HG03196 (cell line): ENCODE measurements around the gene TEAD1.

Source experiments
- ATAC-seq: cut with Tn5 transposase; IDR thresholded peaks from one replicate; pipeline ENCODE4 v1.9.1; 2021; ENCODE audit not compliant: unreplicated experiment

TEAD1 gene

DNA sequence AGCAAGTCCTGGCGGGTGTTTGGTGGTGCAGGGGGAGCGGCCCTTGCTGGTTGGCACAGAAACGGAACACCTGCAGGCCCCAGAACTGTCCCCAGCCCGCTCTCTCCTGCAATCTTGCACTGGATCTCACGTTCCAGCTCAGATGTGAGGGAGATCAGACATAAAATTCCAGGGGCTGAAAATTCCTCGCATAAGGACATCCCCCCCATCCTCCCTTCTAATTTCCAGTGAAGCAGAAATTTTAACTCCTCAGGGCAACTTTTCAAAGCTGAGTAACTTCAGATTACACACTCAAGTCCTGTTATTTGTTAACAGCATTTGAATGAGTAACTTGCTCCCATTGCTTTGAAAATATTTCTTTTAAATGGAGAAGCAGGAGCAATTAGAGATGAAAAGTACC is 294.6 kb downstream of the TEAD1 start:
- no peak for ATAC-seq

GRCh38 chr11:12971955-12972354 is 297.7 kb downstream of the TEAD1 start:
- ATAC-seq, result no peak

DNA sequence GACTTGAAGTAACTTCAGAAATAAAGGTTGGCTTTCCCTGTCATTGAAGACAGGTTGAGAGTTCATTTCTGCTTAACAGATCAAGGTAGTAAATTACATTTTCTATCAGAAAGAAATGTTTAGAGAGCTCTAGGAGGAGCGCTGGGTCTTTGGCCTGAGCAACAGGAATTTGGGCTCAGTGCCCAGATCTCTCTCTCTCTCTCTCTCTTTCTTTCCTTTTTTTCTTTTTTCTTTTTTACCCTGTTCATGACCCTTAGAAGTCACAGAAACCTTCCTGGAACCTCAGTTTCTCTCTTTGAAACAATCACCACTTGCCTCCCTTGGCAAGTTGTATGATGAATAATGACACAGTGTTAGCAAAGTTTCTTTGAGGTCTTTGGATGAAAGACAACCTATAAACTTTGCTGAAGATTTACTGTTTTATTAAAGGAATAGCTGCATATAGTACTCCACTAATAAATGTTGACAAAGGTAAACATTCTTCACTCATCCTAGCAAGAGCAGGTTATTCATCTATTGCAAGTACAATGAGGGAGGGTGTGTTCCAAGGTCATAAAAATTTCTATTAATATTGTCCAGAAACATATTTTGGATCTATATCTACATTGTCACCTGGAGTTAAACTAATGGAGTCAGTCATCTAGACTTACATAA is 299.4 kb downstream of the TEAD1 start:
- no peak for ATAC-seq

DNA sequence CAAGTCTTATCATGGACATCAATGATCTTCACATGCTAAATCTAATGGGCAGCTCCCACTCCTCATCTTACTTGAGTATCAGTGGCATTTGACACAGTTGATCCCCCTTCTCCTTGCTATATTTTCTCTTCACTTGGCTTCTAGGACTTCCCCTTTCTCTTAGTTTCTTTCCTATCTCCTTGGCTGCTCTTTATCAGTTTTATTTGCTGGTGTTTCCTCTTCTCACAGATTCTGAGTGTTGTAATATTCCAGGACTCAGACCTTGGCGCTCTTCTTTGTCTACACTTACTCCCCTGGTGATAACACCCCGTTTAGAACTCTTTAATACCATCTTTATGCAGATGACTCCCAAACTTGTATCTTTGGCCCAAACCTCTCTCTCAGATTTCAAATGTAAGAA is 301.0 kb downstream of the TEAD1 start:
- no peak for ATAC-seq

DNA sequence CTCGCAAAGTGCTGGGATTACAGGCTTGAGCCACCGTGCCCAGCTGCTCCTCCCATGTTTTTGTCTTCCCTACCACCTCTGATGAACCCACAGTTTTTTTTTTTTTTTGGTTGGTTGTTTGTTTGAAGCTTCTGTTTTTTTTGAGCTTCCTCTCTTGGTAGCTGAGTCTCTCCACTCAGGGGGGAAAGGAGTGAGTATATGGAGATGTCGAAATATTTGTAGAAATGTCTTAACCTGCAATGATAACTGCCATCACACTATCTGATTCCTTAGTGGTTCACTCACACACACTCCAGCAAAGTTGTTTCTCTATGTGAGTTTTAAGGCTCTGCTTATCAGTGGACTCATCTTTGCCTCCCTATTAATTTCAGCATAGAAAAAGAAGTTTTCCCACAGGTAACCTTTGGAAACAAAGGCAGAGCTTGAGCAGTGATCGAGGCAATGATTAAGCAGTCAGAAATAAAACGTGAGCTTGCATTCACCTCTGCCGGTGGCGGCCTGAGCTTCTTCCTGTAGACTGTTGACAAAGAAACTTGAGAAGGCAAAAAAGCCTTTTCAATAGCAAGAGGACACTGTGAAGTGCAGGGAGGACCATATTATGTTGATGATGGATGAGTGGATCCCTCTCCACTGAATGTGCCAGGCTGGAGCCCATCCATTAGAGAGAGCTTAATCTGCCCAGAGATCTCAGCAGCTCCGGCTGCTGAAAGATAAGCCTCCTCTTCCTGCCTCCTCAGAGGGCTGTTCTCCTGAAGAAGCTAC is 305.9 kb downstream of the TEAD1 start:
- ATAC-seq, result no peak

GRCh38 chr11:12981676-12982522 is 307.7 kb downstream of the TEAD1 start:
- ATAC-seq, result no peak

DNA sequence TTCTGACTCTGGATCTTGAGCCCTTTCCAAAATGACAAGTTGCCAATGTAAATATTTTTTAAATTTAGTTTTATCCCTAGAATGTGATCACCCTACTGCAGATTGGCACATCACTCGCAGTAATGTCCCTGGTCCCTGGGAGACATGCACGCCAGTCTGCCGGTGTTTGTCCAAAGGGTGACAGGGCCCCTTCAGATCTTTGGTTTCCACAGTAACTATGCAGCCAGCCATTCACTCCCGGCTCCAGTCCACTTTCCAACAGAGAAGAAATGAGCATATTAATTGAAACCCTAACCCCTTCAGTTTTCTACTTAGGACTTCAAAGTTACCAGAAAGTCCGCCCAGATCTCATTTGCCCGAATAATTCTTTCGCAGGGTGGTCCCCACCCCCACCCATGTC is 309.1 kb downstream of the TEAD1 start:
- no peak for ATAC-seq

DNA sequence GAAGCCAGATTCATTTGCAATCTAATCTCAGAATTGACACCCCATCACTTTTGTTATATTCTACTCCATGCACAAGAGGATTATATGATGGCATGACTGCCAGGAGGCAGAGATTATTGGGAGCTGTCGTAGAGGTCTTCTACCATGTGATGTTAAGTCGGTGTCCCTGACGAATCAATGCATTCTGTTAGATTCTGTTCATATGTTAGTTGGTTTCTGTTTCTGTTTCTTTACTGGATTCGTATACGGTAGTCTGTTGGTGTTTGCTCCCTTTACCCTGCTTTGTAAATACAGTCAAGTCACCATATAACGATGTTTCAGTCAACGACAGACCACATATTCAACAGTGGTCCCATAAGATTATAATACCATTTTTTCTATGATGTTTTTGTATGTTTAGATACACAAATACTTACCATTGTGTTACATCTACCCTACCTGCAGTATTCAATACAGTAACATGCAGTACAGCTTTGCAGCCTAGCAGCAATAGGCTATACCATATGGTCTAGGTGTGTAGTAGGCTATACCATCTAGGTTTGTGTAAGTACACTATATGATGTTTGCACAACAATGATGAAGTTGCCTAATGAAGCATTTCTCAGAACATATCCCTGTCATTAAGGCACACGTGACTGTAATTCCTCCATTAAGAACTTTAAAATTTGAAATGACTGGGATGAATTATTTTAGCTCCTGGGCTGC is 312.1 kb downstream of the TEAD1 start:
- ATAC-seq, result no peak

- no peak for ATAC-seq
Observed at GRCh38 chr11:12989428-12990161, 315.4 kb downstream of the TEAD1 start.

GRCh38 chr11:12990162-12990480 is 315.9 kb downstream of the TEAD1 start:
- no peak for ATAC-seq

DNA sequence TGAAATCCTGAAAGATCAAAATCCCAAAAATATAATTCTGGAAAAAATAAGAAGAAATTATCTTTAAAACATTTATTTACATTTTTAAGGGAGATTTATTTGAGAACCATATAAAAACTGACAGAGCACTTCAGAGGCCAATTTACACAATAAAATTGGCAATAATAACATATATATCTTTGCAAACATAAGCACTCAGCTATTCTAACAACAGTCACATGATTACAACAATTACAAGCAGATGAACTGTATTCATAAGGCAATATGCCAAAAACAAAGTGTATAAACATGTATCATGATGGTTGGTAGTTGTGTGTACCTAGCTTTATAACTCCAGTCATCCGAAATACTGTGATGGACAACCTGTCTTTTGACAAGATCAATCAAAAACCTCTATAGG is 317.2 kb downstream of the TEAD1 start:
- no peak for ATAC-seq

GRCh38 chr11:12993626-12994025 is 319.4 kb downstream of the TEAD1 start:
- no peak for ATAC-seq
